ENCODE results near the gene PROCR. TPM values are rescaled to one million over a fixed set of nuclear protein-coding genes. Genes with fewer than 3 reads are reported as not detected.
"Not testable (repeated sequence)": the region's sequence is repeated elsewhere in the genome, so short reads cannot be mapped to it uniquely, and the experiment has no call there.

The PROCR gene
- total and polyA plus RNA-seq, 7 donors, result 12.4 to 53.5 (median 22.8) TPM

GRCh38 chr20:35181731-35182130 is 9.9 kb downstream of the PROCR start:
- intact Hi-C loops (cut with DNase I), result no loop called here

GRCh38 chr20:35186691-35187289 is 14.9 kb downstream of the PROCR start:
- H3K9me3 ChIP-seq; intact Hi-C loops (cut with DNase I); DNase-seq; H3K27me3 ChIP-seq; H3K27ac ChIP-seq; H3K4me3 ChIP-seq; H3K36me3 ChIP-seq: not testable (repeated sequence)
- H3K4me1 ChIP-seq, result peaks cover 0 to 12% (median 6%) of the 10 kb centered on the region in 4 donors
- 86 to 87% methylated on average over 10 of the region's 10 CpGs for WGBS, 2 donors

More at GRCh38 chr20:35181731-35182130, 9.9 kb downstream of the PROCR start:
- no peak overlapping the region for H3K4me3 ChIP-seq
- no peak overlapping the region for H3K27ac ChIP-seq
- no peaks in the 10 kb centered on the region for H3K9me3 ChIP-seq
- H3K27me3 ChIP-seq, result no peaks in the 10 kb centered on the region
- H3K36me3 ChIP-seq, result peaks cover 0 to 4% (median 0%) of the 10 kb centered on the region in 4 donors
- H3K4me1 ChIP-seq, result no peaks in the 10 kb centered on the region
- DNase-seq, result no peak
- TF ChIP-seq POLR2A (IDR thresholded peaks at IDR 0.05) (no peak), EP300 (IDR thresholded peaks at IDR 0.05) (no peak), POLR2AphosphoS5 (IDR thresholded peaks at IDR 0.05) (no peak)
- TF ChIP-seq, protein P1, sequence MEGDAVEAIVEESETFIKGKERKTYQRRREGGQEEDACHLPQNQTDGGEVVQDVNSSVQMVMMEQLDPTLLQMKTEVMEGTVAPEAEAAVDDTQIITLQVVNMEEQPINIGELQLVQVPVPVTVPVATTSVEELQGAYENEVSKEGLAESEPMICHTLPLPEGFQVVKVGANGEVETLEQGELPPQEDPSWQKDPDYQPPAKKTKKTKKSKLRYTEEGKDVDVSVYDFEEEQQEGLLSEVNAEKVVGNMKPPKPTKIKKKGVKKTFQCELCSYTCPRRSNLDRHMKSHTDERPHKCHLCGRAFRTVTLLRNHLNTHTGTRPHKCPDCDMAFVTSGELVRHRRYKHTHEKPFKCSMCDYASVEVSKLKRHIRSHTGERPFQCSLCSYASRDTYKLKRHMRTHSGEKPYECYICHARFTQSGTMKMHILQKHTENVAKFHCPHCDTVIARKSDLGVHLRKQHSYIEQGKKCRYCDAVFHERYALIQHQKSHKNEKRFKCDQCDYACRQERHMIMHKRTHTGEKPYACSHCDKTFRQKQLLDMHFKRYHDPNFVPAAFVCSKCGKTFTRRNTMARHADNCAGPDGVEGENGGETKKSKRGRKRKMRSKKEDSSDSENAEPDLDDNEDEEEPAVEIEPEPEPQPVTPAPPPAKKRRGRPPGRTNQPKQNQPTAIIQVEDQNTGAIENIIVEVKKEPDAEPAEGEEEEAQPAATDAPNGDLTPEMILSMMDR (IDR thresholded peaks at IDR 0.05), result no peak

DNA sequence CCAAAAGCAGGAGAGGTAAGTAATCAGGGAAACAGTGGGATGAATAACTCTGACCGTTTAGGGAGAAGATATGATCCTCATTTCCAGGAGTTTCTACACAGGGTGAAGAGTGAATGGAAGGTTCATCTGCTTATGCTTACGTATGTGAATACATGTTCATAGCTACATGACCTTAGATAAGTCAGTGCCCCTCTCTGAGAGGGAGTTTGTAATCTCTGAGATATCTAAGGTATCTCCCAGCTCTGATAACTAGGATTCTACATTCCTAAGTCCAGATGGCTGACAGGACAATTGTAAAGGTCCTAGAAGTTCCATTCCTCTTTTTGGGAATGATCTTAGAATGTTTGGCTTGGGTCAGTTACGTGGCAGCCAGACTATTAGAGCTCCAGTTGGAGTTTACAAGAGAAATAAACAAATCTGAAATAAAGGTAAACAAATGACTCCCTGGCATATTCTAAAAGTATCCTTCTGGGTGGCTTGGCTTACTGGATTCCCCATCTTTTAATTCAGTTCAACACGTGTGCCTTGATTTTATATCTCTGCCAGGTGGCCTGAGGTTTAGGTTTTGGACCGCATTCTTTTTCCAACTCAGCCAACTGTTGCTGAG is 15.8 kb downstream of the PROCR start:
- WGBS, 2 donors, result 76 to 77% methylated on average over 5 of the region's 5 CpGs
- Histone ChIP-seq H3K27ac (peak overlapping the region in 1 of 4 donors; percentile 3), H3K9me3 (no peaks in the 10 kb centered on the region), H3K4me1 (peaks cover 0 to 21% (median 9%) of the 10 kb centered on the region in 4 donors), H3K27me3 (no peaks in the 10 kb centered on the region), H3K36me3 (no peaks in the 10 kb centered on the region), H3K4me3 (no peak overlapping the region)
- intact Hi-C loops (cut with DNase I), result no loop called here
- TF ChIP-seq EP300 (IDR thresholded peaks at IDR 0.05) (no peak), POLR2AphosphoS5 (IDR thresholded peaks at IDR 0.05) (no peak), POLR2A (IDR thresholded peaks at IDR 0.05) (no peak)
- TF ChIP-seq, protein P1 (IDR thresholded peaks at IDR 0.05), result no peak
- DNase-seq, result no peak

GRCh38 chr20:35189223-35189622 is 17.4 kb downstream of the PROCR start:
- 83 to 86% methylated on average over 8 of the region's 8 CpGs for whole genome bisulfite sequencing, 2 donors
- H3K4me1 ChIP-seq, result peaks cover 0 to 21% (median 10%) of the 10 kb centered on the region in 4 donors
- intact Hi-C loops (cut with DNase I), result not testable (repeated sequence)

DNA sequence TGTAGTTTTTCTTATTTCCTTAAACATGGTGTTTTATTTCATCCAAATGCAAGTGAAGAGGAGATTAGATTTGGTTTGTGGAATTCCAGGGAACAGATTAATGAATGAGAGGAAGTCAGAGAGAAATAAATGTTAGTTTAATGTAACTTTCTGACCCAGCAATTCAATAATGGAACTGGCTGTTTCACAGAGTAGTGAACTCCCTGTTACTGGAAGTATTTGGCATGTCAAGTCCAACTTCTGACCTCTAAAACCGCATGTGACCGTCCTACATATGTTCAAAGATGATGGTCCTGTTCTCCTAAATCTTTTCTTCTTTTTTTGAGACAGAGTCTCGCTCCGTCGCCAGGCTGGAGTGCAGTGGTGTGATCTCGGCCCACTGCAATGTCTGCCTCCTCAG is 18.7 kb downstream of the PROCR start:
- Histone ChIP-seq H3K9me3 (no peaks in the 10 kb centered on the region), H3K4me1 (peaks cover 0 to 21% (median 10%) of the 10 kb centered on the region in 4 donors), H3K4me3 (no peak overlapping the region), H3K36me3 (no peaks in the 10 kb centered on the region), H3K27ac (no peak overlapping the region), H3K27me3 (no peaks in the 10 kb centered on the region)
- no peak for TF ChIP-seq EP300 (IDR thresholded peaks at IDR 0.05)
- TF ChIP-seq POLR2A (IDR thresholded peaks at IDR 0.05), result no peak
- TF ChIP-seq, protein P1 (IDR thresholded peaks at IDR 0.05), result no peak
- no peak for TF ChIP-seq POLR2AphosphoS5 (IDR thresholded peaks at IDR 0.05)
- DNase-seq, result no peak
- WGBS, 2 donors, result 86 to 87% methylated on average over 6 of the region's 6 CpGs
- intact Hi-C loops (cut with DNase I), result no loop called here

More at GRCh38 chr20:35189223-35189622, 17.4 kb downstream of the PROCR start:
- H3K27me3 ChIP-seq, H3K9me3 ChIP-seq, H3K27ac ChIP-seq, H3K36me3 ChIP-seq, H3K4me3 ChIP-seq, DNase-seq: not testable (repeated sequence)

All from sigmoid colon (tissue), 7 donors.